Ishikawa (cell line): ENCODE measurements around the gene TADA2A.

ENCODE experiments used
- CEBPB ChIP-seq: IDR thresholded peaks from 2 replicates; pipeline ENCODE4 v1.6.1; 2012
- CREB1 ChIP-seq: IDR thresholded peaks from 2 replicates; pipeline ENCODE4 v1.6.1; 2012; ENCODE audit warnings: low read depth
- EGR1 ChIP-seq: IDR thresholded peaks from 2 replicates; pipeline ENCODE4 v1.6.1; 2012
- EP300 ChIP-seq: IDR thresholded peaks from 2 replicates; pipeline ENCODE4 v1.6.1; 2012; ENCODE audit warnings: borderline replicate concordance
- FOXM1 ChIP-seq: IDR thresholded peaks from 2 replicates; pipeline ENCODE4 v1.6.1; 2012; ENCODE audit warnings: low read depth, borderline replicate concordance
- MAX ChIP-seq: IDR thresholded peaks from 2 replicates; pipeline ENCODE4 v1.6.1; 2012
- NFIC ChIP-seq: IDR thresholded peaks from 2 replicates; pipeline ENCODE4 v1.6.1; 2012
- RAD21 ChIP-seq: IDR thresholded peaks from 2 replicates; pipeline ENCODE4 v1.6.1; 2012; ENCODE audit warnings: low read depth
- REST ChIP-seq: IDR thresholded peaks from 2 replicates; pipeline ENCODE4 v1.6.1; 2012; ENCODE audit warnings: low read depth, mild to moderate bottlenecking
- TAF1 ChIP-seq: IDR thresholded peaks from 2 replicates; pipeline ENCODE4 v1.6.1; 2012; ENCODE audit warnings: low read depth, mild to moderate bottlenecking
- TCF12 ChIP-seq: IDR thresholded peaks from 2 replicates; pipeline ENCODE4 v1.6.1; 2012; ENCODE audit warnings: low read depth
- TEAD4 ChIP-seq: IDR thresholded peaks from 2 replicates; pipeline ENCODE4 v1.6.1; 2012
- USF1 ChIP-seq: IDR thresholded peaks from 2 replicates; pipeline ENCODE4 v1.6.1; 2012
- YY1 ChIP-seq: IDR thresholded peaks from 2 replicates; pipeline ENCODE4 v1.6.1; 2012; ENCODE audit warnings: low read depth
- ZBTB7A ChIP-seq: IDR thresholded peaks from 2 replicates; pipeline ENCODE4 v1.6.1; 2012; ENCODE audit warnings: low read depth

The TADA2A gene

GRCh38 chr17:37360632-37361031 lies 46.1 kb upstream of the TADA2A start:
- TF ChIP-seq CREB1 (no peak), CEBPB (no peak), YY1 (no peak), FOXM1 (no peak), TEAD4 (no peak), RAD21 (no peak), USF1 (no peak)

GRCh38 chr17:37361543-37361942 lies 45.1 kb upstream of the TADA2A start:
- no peak for TF ChIP-seq CEBPB
- TF ChIP-seq YY1: no peak
- TF ChIP-seq FOXM1: no peak
- no peak for TF ChIP-seq NFIC
- TF ChIP-seq USF1: no peak
- TF ChIP-seq ZBTB7A: no peak
- no peak for TF ChIP-seq TCF12
- no peak for TF ChIP-seq TEAD4
- no peak for TF ChIP-seq TAF1
- TF ChIP-seq EP300: no peak
- TF ChIP-seq RAD21: no peak
- TF ChIP-seq EGR1: no peak
- TF ChIP-seq CREB1: no peak
- no peak for TF ChIP-seq REST
- no peak for TF ChIP-seq MAX

GRCh38 chr17:37365589-37365988 lies 41.1 kb upstream of the TADA2A start:
- no peak for TF ChIP-seq FOXM1
- TF ChIP-seq TEAD4: no peak
- no peak for TF ChIP-seq RAD21
- TF ChIP-seq NFIC: no peak
- no peak for TF ChIP-seq EP300
- no peak for TF ChIP-seq TAF1
- no peak for TF ChIP-seq REST
- no peak for TF ChIP-seq ZBTB7A
- no peak for TF ChIP-seq USF1
- TF ChIP-seq YY1: no peak
- TF ChIP-seq CEBPB: no peak

- TF ChIP-seq TEAD4 (no peak), RAD21 (no peak), CEBPB (peak; percentile 39; the same call in 1 of the 2 replicates), YY1 (no peak), TAF1 (no peak), REST (no peak), NFIC (no peak), EGR1 (no peak), MAX (no peak)
These were observed 38.1 kb upstream of the TADA2A start for GRCh38 chr17:37368577-37368976.
